SKM-1 treated with dmso at 0.1 percent for 144 hours (cell line): ENCODE data around the gene DLST.

Source experiments
- DNase-seq: peaks from one replicate; lab custom pipeline; 2025; ENCODE audit not compliant: unreplicated experiment; lab: John Stamatoyannopoulos, UW

The DLST gene

DNA sequence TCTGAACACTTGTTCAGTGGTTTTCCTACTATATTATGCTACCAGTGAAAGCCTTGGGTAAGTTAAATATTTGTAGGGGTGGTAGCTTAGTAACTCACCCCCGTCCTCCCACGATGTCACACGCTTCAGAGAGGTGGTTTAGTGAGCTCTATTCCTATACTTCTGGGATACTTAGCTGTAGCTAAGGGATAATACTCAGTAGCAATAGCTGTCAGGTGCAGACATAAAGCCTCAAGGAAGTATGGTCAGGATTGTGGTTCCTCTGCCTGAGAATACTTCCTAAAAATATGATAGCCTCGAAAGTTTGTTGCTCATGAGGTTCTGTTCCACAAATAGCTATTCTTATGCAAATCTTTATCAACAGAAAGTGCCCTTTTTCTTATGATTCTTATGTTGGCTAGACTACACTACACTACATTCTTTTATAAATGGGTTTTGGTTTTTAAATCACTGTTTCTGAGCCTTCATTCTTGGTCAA lies 11.9 kb downstream of the DLST start:
- no peak for DNase-seq

DNA sequence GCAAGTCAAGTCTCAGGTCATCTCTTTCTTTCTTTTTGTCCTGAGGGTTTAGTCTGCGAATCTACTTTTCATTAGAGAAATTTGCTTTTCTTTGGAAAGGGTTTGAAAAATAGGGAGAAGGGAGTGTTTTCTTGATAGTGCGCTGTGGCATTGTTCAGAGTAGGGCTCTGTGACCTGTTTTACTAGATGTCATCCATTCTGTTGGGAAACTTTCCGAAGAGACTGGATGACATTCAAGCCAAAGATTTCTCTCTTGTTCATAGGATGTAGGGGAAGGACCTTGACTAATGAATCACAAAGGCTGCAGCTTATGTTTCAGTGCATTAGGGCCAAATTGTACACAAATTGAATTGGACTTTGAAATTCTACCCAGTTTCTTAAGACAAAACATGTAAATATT lies 14.7 kb downstream of the DLST start:
- no peak for DNase-seq

DNA sequence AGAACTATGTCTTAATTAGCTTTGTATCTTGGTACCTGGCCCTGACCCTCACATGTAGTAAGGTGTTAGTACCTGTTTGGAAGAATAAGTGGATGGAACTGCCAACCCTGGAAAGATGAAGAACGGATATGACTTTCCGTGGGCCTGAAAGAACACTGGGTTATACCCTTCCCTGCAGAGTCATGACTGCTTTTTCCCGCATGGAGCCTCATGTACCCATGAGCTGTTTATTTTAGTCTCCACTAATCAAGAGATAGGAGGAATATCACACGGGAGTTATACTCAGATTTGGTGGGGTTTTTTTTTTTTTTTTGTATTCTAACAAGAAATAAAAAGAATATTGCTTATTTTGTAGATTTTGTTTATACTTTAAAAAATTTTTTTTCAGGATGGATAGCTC lies 15.9 kb downstream of the DLST start:
- no peak for DNase-seq

DNA sequence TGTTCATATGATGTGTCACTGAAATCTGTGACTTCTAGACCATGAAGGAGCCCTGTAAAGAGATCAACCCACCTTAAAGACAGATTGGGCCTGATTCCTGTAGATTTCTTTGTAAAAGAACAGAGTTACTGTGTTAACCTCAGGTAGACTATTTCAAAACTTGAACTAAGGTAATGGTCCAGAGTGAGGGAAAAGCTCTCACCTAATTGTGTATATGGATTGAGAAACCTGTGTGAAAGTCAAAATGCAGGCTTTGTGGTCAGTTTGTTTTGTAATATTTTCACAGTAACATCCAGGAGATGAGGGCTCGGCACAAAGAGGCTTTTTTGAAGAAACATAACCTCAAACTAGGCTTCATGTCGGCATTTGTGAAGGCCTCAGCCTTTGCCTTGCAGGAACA lies 16.4 kb downstream of the DLST start:
- DNase-seq: no peak

DNA sequence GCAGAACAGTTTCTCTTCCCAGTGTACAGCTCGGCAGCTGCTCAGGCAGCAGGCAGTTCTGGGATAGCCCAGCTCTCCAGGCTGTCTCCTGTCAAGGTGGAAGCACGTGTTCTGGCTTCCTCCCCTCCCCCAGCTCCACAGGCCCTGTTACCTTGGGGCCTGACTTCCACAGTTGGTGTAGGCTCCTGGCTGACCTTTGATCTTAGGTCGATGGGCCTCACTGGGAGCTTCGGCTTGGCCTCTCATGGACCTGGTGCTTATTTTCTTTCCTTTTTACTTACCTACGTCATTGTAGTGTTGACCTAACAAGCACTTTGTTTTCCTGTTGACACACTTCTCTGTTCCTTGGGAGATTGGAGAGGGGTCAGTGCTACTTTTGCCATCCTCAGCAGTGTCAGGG lies 17.0 kb downstream of the DLST start:
- DNase-seq: no peak

DNA sequence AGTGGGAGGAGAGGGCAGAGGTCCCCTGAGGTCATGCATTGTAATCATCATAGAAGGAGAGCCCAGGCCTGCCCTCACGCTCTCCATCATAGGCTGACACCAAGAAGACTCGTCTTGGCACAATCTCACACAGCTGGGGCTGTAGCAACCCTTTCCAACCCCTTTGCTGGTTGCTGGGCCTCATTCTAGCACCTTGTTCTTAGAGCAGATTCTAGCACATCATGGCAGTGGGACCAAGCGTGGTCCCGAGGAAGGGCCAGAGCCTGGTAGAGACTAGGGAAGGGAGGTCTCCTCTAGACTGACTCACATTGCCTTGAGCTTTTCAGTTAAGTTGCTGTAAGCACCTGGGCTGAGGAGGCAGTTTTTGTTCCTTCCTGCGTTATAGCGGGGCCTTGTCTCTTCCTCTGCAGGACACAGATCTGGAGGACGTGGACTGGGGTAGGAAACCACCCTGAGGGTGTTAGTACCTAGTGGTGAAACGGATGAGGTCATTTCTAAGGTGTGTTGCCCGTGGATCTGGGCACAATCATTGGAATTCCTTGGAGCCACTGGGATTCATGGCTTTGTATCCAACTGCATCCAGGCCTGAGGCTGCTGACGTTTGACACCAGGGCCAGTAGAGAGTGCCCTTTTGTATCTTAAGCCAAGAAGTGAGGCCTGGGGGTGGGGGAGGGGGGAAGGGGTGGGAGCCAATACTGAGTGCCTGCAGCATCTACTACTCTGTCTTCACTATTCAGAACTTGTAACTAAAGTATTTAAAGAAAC lies 21.4 kb downstream of the DLST start:
- no peak for DNase-seq

DNA sequence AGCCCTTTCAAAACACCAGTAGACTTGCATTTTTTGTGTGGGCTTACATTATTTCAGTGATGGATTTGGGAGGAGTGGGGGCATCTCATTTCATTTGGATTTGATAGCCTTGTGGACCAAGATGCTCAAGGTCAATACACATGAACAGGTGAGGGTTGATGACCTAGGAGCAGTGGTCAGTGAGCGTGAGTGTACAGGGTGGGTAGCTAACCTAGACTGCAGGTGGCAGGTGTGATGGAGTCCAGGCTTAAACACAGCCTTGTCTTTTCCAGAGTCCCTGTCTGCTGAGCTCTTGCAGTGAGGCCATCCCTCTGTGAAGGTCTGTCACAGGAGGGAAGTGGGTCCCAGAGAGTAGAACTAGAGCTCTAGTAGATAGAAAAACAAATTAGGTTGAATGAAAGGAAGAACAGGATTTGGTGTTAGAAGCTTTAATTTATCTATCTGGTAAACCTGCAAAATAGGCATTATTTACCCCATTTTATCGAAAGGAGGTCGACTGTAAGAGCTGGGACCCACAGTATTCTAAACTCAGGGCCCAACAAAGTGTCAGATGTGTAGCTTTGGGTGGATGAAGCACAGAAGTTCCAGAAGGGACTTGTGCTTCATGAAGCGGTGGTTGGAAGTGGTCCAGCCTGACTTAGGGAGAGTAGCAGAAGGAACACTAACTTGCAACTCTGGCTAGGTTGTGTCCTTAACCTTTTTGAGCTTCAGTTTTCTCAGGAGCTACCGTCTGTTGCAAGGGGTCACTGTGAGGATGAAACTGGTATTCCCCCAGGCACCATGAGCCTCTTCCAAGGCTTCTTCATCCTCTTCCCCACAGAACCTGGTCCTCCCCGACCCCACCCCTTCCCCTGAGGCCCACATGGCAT lies 23.2 kb downstream of the DLST start:
- DNase-seq: no peak

DNA sequence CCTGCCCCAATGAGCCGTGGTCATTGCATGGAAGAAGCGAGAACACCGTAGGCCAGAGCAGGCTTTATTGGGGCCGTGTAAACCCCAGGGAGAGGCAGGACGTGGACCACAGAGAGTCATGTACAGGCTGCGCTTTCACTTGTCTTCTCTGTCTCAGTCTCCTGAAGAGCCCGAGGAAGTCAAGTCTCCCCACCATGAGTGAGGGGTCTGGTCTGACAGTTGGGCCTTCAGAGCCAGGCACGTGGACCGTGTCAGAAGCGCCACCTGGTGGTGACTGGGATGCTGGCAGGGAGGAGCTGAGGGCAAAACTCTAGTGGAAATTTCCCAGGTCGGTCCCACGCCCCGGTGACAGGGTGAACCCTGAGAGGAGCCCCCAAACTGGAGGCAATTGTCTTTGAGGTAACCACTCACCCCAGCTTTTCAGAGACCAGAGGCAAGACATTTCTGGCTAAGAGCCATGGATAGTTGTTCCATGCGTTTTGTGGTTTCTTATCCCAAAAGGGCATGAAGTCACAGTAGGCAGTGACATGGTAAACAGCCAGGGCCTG lies 24.0 kb downstream of the DLST start:
- DNase-seq: no peak

DNA sequence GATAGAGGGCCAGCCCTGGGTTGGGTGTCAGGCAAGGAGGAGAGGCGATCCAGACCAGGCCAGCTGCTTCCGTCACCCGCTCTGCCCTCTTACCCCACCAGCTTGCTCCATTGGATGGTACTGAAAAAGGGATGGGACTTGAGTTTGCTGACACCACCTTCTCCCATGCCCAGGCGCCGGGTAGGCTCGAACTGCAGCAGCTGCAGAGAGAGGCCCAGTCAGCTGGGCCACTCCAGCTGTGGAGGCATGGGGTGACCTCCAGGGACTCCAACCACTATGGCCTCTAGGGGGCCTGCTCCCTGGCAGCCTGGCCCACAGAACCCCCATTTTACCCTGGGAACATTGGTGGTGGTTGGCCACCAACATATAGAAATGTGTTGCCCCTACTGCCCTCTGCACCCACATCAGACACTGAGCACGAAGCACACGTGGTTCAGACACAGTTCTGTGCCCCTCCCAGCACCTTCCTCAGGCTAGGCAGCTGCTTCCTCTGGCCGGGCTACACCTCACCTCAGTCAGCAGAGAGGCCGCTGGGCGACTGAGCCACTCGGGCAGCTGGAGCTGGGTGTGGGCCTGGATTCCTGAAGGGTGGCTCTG lies 25.3 kb downstream of the DLST start:
- DNase-seq: no peak

DNA sequence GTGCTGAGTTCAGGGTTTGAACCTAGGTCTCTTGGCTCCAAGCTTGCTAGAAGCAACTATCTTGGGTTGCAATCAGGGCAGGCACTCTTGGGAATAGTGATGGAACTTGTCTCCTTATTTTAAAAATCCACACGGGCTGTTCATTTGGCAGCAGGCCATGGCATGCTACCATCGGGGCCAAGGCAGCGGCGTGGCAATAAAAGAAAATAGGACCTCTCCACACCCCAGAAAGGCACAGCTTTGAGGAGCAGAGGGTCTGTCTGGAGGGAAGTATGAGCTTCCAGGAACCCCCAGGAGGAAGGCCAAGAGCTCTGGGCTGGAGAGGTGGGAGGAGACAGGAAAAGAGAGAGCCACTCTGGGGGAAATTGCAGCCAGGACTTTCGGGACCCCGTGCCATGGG lies 26.0 kb downstream of the DLST start:
- no peak for DNase-seq

DNA sequence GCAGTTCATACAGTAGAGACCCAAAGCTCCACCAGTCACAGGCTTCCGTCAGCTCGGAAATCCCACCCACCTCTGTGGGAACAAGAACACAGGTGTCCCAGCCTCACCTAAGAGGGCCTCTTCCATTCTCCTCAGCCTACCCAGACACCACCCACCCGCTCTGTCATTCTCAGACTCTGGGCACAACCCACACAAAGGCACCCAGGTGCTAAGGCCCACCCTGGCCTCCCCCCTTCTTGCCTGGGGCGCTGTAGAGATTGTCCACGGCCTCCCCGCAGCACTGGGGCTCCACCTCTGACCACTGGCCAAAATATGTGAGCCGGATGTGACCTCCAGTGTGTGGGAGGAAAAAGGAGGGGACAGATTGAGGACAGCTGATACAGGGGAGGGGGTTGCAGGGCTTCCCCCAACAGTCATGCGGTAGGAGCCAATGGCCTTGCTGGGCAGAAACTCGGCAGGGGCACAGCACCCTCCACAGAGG lies 27.2 kb downstream of the DLST start:
- no peak for DNase-seq

DNA sequence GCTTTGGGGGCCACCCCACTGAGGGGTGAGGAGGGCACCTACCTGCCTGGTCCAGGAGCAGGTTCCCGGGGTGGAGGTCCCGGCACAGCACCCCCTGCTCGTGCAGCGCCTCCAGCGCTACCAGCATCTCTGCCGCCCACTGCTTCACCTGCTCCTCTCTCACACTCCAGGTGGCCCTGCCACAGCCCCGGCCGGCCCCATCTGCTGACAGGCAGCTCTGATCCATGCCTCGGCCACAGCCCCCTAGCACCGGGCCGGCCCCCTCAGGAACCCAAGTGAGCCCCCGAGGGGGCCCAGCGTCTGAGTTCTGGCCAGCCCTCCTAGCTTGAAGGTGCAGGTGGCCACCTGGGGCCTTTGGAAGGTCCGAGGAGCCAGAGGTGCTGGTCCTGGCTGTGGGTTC lies 27.8 kb downstream of the DLST start:
- no peak for DNase-seq

DNA sequence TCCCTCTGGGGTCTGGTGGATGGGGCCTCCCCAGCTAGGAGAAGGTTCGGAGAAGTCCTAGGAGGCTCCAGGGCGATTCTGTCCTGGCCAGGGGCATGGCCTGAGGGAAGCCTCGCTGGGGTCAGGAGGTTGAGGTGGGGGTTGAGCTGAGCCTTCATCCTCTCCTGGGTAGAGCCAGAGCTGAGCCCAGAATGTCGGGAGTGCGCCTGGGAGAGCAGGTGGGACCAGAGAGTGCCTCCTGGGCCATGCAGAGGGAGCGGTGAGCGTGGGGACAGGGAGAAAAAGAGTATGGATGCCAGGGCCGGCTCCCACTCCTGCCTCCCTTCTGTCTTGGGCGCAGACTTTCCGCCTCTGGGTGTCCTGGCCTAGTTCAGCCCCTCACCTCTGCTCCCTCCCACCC lies 28.2 kb downstream of the DLST start:
- no peak for DNase-seq

DNA sequence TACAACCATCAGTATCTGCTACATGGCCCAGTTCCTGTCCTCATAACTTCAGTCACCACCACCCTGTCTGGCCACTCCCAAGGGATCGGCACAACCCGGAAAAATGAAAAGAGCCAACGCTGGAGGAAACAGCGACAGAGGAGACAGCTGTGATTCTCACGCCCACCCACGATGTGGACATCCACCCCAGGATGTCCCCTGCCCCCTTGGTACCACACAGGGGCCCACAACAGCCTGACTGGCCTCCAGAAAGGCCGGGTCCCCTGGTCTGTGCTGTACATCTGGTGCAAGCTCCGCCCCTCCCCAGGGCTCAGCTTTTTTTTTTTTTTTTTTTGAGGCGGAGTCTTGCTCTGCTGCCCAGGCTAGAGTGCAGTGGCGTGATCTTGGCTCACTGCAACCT lies 28.8 kb downstream of the DLST start:
- no peak for DNase-seq

DNA sequence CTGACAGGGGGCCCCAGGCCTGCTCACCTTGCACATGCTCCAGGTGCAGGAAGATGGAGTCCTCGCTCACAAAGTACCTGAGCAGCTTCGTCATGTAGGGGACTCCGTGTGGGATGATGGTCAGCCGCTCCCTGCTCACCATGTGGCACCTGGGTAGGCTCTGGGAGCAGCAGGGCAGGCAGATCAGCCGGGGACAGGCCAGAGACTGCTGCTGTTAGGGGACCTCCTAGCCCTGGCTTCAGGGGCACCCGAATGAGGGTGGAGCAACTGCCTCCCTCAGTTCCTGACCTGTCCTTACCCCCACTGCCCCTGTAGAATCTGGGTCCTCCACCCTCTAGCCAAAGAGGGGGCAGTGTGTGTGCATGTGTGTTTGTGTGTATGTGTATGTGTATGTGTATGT lies 29.5 kb downstream of the DLST start:
- DNase-seq: no peak

DNA sequence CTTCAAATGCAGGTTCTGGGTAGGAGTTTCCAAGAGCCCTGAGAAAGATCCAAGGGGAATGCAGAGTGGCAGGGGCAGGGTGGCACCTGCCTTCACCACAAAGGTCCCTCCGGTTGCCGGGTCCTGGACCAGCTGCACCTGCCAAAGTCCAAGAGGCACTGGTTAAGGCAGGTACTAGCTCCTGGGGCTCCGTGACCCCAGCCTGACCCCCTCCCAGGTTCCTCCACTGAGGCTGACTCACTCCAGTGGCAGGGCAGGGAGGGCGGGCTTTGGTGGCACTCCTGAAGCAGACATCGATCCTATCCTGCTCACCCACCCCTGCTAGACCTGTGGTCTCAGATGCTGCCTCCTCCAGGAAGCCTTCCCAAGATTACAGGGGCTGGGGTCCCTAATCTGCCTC lies 30.0 kb downstream of the DLST start:
- no peak for DNase-seq

DNA sequence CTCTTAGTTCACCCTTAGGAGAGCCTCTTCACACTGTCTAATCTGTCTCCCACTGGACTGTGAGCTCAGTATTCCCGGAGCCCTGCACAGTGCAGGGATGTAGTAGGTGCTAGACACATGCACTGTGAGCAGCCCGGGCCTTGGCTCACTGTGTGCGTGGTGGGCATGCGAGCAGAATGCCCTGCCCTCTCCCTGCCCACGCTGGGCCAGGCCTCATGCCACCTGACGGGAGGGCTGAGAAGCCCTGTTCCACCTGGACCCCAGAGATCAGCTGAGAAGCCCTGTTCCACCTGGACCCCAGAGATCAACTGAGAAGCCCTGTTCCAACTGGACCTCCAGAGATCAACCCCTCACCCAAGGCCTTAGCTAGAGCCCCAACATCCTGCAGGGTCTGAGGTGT lies 30.4 kb downstream of the DLST start:
- no peak for DNase-seq

DNA sequence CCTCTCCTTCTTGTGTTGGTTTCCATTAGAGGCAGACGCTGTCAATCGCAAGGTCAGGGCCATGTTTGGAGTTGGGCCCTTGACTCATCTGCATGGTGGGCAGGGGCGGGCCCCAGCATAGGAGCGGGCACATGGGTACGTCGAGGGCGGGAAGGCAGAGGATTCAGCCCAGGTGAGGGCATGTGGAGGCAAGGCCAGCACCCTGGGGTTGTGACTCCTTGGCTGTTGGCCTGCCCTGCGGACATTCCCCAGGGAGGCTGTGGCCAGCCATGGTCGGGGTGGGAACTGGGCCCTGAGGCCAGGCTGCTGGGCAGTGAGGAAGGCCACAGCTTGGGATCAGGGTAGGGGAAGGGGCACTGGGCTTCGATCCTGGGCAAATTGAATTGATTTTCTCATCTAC lies 31.1 kb downstream of the DLST start:
- DNase-seq: no peak

DNA sequence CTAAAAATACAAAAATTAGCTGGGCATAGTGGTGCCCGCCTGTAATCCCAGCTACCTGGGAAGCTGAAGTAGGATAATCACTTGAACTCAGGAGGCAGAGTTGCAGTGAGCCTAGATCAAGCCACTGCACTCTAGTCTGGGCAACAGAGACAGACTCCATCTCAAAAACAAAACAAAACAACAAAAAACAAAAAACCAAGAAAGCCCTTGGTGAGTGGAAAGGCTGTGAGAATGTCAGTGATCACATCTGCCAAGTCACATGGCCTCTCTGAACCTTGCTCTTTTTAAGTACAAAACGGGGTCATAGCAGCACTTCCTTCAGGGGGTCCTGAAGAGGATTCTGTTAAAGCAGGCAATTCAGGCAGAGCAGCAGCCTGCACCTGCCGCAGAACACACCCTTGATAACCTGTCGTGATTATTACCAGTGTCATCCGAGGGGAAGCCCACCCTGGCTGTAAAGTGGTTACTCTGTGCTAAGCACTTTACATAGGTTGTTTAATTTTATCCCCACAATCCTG lies 31.7 kb downstream of the DLST start:
- DNase-seq: no peak

DNA sequence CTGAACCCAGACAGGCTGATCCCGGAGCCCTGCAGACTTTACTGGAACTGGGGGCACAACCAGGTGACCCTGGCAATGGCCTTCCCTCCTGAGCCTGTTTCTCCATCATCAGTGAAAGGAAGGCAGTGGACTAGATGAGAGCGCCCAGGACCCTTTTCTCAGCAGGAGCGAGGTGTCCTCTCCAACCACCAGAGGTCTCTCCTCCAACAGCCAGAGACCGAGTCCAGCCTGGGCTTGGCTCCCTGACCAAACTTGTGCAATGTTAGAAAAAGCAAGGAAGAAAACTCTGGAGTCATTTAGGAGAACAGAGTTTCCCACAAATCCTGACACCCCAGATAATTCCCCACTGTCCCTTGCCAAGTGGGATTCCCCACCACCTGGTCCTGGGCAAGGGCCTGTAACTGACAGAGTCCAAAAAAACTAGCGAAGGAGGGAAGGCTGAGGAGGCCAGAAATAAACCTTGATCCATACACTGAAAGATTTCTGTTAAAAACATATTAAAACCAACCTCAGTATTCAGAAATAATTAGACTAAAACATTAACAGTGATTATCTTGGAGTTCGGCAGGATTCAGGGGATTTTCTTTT lies 32.4 kb downstream of the DLST start:
- no peak for DNase-seq

DNA sequence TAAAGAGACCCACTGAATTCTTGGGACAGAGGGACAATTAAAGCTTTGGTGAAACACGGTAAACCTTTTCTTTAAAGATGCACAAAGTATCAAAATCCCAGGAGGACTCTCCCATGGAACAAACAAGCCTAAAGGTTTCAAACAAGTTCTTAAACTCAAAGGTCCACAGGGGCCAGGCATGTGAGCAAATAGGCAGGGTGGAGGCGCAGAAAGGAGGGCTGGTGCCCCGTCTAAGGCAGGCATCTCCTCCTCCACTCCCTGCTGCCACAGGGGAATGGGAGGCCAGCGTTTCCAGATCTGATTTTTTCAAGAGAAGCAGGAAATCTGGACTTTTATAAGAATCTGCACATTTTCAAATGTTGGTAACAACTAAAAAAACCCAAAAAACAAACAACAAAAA lies 33.7 kb downstream of the DLST start:
- DNase-seq: no peak
